Prostate gland (tissue), 2 donors: ENCODE data around the gene ST6GALNAC3. TPM values are rescaled to one million over a fixed set of nuclear protein-coding genes. Genes with fewer than 3 reads are reported as not detected.

ENCODE experiments used
- DNase-seq: peaks from one replicate; pipeline ENCODE4 v3.0.0-alpha.2; 2019; ENCODE audit warnings: low spot score
- H3K27ac ChIP-seq, 2 donors: fragments of 200-600 bp; sonication (generic); 2 replicates each; pipeline ENCODE4 v1.5.1; 2017 to 2019
- H3K27me3 ChIP-seq: fragments of 200-600 bp; sonication (generic); replicated peaks from 2 replicates; pipeline ENCODE4 v1.5.1; 2019; ENCODE audit not compliant: insufficient read depth
- H3K36me3 ChIP-seq, 2 donors: fragments of 200-600 bp; sonication (generic); 1 replicate in 1 of 2; 2 replicates in 1 of 2; pipeline versions ENCODE4 v1.5.1 to v1.8.1; 2017 to 2019
- H3K4me1 ChIP-seq: fragments of 200-600 bp; sonication (generic); replicated peaks from 2 replicates; pipeline ENCODE4 v1.5.1; 2019
- H3K4me3 ChIP-seq, 2 donors: fragments of 200-600 bp; sonication (generic); 2 replicates each; pipeline ENCODE4 v1.5.1; 2017 to 2019
- H3K9me3 ChIP-seq: fragments of 200-600 bp; sonication (generic); 2 replicates; pipeline ENCODE4 v1.5.1; 2017
- POLR2A ChIP-seq: fragments of 450-650 bp; IDR thresholded peaks from one replicate; pipeline ENCODE4 v1.6.1; 2016; ENCODE audit warnings: antibody characterized with exemption, mild to moderate bottlenecking
- POLR2AphosphoS5 ChIP-seq: sonication (generic); formaldehyde crosslinking; IDR thresholded peaks from one replicate; pipeline ENCODE4 v1.6.1; 2017; ENCODE audit warnings: antibody characterized with exemption
- WGBS: methylation state at CpG from one replicate; pipeline ENCODE4 v1.1.5; 2018; 5-methylcytosine and 5-hydroxymethylcytosine counted together
- intact Hi-C: fragments of 100-400 bp; cut with DNase I; formaldehyde crosslinking; loops from one replicate; pipeline ENCODE4 v1.14.2; 2022
- total RNA-seq, 2 donors: library from RNA; depleted of rRNA; stranded (reverse); fragments of >200 nt; gene quantifications; one replicate each; pipeline ENCODE4 v1.1.0, GENCODE V29; 2016
- TF ChIP-seq, protein P1 (sequence below), 4 experiments: fragments of 200-600 bp in 2 of 4; fragments of 450-650 bp in 2 of 4; sonication (generic) in 2 of 4; IDR thresholded peaks; 1 replicate in 3 of 4; 2 replicates in 1 of 4; pipeline ENCODE4 v1.5.1; 2016 to 2019; ENCODE audit warnings: antibody characterized with exemption in 4 of 4, mild to moderate bottlenecking in 2 of 4, moderate library complexity in 2 of 4

The ST6GALNAC3 gene
- total RNA-seq, 2 donors from 2014 or later, result 0.41 to 0.80 TPM

DNA sequence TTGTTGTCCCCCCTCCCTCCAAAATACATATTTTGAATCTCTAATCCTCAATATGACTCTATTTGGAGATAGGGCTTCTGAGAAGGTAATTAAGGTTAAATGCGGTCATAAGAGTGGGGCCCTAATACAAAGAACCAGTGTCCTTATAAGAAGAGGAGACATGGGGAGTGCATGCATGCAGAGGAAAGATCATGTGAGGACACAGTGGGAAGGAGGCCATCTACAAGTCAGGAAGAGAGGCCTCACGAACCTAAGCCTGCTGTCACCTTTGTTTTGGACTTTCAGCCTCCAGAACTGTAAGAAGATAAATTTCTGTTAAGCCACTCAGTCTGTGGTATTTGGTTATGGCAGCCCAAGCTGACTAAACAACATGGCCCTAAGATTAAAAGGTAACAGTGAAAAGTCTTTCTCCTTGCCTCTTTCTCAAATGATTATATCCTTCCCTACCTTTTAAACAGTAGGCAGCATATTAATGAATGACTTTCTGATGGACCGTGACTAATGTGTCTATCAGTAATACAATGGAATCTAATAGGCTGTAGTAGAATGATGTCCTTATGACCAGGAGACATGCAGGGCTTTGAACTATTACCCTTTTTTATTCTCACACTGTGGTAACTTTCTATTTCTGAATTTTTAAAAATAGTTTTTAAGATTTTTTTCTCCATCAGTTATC, 40.6 kb upstream of the ST6GALNAC3 start:
- Histone ChIP-seq H3K9me3 (no peaks in the 10 kb centered on the region), H3K4me1 (no peaks in the 10 kb centered on the region), H3K27ac (no peak overlapping the region), H3K36me3 (no peaks in the 10 kb centered on the region), H3K27me3 (no peaks in the 10 kb centered on the region), H3K4me3 (no peak overlapping the region)
- DNase-seq, result no peak
- TF ChIP-seq, protein P1, sequence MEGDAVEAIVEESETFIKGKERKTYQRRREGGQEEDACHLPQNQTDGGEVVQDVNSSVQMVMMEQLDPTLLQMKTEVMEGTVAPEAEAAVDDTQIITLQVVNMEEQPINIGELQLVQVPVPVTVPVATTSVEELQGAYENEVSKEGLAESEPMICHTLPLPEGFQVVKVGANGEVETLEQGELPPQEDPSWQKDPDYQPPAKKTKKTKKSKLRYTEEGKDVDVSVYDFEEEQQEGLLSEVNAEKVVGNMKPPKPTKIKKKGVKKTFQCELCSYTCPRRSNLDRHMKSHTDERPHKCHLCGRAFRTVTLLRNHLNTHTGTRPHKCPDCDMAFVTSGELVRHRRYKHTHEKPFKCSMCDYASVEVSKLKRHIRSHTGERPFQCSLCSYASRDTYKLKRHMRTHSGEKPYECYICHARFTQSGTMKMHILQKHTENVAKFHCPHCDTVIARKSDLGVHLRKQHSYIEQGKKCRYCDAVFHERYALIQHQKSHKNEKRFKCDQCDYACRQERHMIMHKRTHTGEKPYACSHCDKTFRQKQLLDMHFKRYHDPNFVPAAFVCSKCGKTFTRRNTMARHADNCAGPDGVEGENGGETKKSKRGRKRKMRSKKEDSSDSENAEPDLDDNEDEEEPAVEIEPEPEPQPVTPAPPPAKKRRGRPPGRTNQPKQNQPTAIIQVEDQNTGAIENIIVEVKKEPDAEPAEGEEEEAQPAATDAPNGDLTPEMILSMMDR (IDR thresholded peaks at IDR 0.05), result no peak
- TF ChIP-seq POLR2A (no peak), POLR2AphosphoS5 (no peak)
- 89% methylated on average over 3 of the region's 3 CpGs for WGBS
- intact Hi-C loops, result no loop called here

DNA sequence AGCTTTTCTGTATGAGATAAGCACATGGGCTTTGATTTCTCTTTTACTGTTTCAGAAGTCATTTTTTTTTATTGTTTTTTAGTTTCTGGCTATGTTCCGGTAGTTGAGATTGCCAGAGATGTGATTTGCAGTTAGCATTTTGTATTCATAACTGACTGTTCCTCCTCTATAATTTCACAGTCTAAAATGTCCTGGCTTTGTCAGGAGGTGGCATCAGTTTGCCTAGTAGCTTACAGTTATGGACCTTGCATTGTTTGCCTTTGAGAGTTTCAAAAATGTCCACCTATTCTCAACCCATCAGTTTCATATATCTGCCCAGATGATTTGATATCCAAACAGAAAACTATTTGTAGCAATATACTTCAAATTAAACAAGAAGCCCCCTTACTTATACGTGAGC, 39.5 kb upstream of the ST6GALNAC3 start:
- Histone ChIP-seq H3K9me3 (no peaks in the 10 kb centered on the region), H3K27me3 (no peaks in the 10 kb centered on the region), H3K4me1 (no peaks in the 10 kb centered on the region), H3K4me3 (no peak overlapping the region), H3K36me3 (no peaks in the 10 kb centered on the region), H3K27ac (no peak overlapping the region)
- no peak for DNase-seq
- intact Hi-C loops, result no loop called here
- no peak for TF ChIP-seq POLR2A
- TF ChIP-seq, protein P1 (IDR thresholded peaks at IDR 0.05), result peak in 1 of 4 experiments; percentile 22
- 73% methylated on average over 2 of the region's 2 CpGs for WGBS

DNA sequence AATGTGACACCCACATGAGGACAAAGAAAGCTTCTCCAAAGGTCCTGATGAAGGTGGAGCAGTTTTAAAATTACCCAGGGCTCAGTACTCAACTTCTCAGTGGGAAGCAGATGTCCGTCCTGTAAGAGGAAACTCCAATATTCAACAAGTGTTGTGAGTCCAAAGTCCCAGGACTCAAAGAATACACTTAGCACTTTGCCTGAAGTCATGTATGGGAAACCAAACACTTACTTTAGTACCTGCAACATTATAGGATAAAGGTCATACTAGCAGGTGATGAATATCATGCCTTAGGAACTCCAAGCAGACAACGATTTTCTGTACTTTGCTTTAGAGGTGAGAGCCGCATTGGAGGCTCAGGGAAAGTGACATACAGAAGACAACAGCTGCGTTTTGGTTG, 37.2 kb upstream of the ST6GALNAC3 start:
- Histone ChIP-seq H3K27me3 (peaks cover 4% of the 10 kb centered on the region), H3K4me1 (no peaks in the 10 kb centered on the region), H3K36me3 (no peaks in the 10 kb centered on the region), H3K4me3 (no peak overlapping the region), H3K27ac (no peak overlapping the region), H3K9me3 (no peaks in the 10 kb centered on the region)
- DNase-seq, result no peak
- 80% methylated on average over 4 of the region's 4 CpGs for WGBS
- intact Hi-C loops, result no loop called here
- TF ChIP-seq, protein P1 (IDR thresholded peaks at IDR 0.05), result no peak
- TF ChIP-seq POLR2AphosphoS5 (no peak), POLR2A (no peak)

DNA sequence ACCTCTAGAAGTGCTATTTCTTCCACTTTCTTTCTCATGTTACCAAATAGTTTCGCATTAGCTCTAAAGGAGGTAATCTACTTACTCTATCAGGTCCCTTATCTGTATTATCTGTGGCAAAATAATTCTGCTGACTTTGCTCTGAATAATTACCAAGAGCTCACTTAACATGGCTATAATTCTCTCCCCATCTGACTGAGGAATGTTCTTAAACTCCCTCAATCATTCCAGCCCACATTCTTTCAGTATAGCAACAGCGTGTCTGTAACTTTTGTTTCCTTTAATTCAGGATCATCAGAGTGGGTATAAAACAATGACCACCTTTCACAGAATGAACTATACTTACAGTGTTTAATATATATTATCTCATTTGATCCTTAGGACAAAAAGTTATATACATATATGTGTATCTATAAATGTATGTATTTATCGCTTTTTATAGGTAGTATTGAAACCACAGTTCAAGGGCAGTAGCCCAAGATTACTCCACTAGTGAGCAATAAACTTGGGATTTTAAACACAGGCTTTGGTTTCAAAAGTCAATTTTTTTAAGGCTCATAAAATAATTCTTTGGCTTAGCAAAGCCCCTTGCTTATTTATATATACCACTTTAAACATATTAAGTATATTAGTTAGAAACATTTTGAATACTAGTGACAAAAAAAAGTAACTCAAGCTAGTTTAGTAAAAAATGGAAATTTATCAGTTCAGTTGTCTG, 36.1 kb upstream of the ST6GALNAC3 start:
- no peak for TF ChIP-seq POLR2AphosphoS5
- Histone ChIP-seq H3K27ac (no peak overlapping the region), H3K9me3 (no peaks in the 10 kb centered on the region), H3K36me3 (no peaks in the 10 kb centered on the region), H3K27me3 (peaks cover 4% of the 10 kb centered on the region), H3K4me1 (no peaks in the 10 kb centered on the region), H3K4me3 (no peak overlapping the region)
- intact Hi-C loops, result no loop called here
- no peak for DNase-seq
- WGBS, result 35% methylated on average over 3 of the region's 3 CpGs

DNA sequence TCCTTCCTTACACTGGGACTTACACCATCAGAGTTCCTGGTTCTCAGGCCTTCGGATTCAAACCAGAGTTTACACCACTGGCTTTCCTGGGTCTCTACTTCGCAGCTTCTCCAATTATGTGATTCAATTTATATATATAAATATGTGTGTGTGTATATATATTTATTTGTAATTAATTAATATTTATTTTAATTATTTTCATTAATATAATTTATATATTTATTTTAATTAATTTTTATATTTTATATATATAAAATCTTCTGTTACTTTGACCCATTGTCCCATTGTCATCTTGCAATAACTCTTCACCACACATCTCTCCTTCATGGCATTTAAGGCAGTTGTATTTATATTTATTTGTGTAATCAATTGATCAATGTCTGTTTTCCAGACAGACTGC, 28.4 kb upstream of the ST6GALNAC3 start:
- Histone ChIP-seq H3K4me1 (no peaks in the 10 kb centered on the region), H3K4me3 (no peak overlapping the region), H3K27ac (no peak overlapping the region), H3K27me3 (peaks cover 4% of the 10 kb centered on the region), H3K9me3 (peaks cover 4% of the 10 kb centered on the region), H3K36me3 (no peaks in the 10 kb centered on the region)
- intact Hi-C loops, result no loop called here
- TF ChIP-seq POLR2AphosphoS5 (no peak), POLR2A (no peak)
- TF ChIP-seq, protein P1 (IDR thresholded peaks at IDR 0.05), result no peak
- 92% methylated on average over 2 of the region's 2 CpGs for WGBS
- DNase-seq, result no peak
